ENCODE measurements around the gene TENT4B. TPM values are rescaled to one million over a fixed set of nuclear protein-coding genes. Genes with fewer than 3 reads are reported as not detected.

TENT4B gene
- total RNA-seq, 3 donors from 2014 or later = 10.6 to 20.0 (median 11.5) TPM

- no peak for ATAC-seq
- Histone ChIP-seq H3K36me3 (ENCODE audit: low read depth) (no peaks in the 10 kb centered on the region), H3K4me1 (ENCODE audit: low read depth) (peaks cover under 1% of the 10 kb centered on the region), H3K9me3 (no peaks in the 10 kb centered on the region), H3K4me3 (no peak overlapping the region)
- no peak for TF ChIP-seq CTCF (IDR thresholded peaks at IDR 0.05)
- DNase-seq = peak in 1 of 3 donors; percentile 41
- intact Hi-C loops (cut with DNase I, micrococcal nuclease) = no loop called here
Observed at GRCh38 chr16:50272687-50273381, 119.7 kb downstream of the TENT4B start.

DNA sequence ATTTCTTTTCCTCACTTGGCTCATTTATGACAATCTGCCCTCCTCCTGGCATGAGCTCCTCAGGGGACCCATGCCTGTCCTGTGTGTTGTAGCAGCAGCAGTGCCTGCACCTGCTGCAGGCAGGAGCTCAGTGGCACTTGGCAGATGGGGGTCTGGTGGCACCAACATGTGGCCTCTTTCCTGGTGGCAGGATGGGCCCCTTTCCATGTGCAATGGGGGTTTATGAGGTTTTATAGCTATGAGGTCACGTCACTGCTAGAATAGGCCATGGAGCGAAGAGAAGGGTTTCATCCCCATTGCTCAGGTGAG is 120.2 kb downstream of the TENT4B start:
- DNase-seq (peak in 2 of 3 donors; percentile 16 to 31), ATAC-seq (no peak)
- intact Hi-C loops (cut with DNase I, micrococcal nuclease) = no loop called here

GRCh38 chr16:50273888-50274325 is 120.8 kb downstream of the TENT4B start:
- DNase-seq (peak in 2 of 3 donors; percentile 39 to 65), ATAC-seq (peak; percentile 49)
- intact Hi-C loops (cut with DNase I, micrococcal nuclease) = no loop called here
- H3K9me3 ChIP-seq = no peaks in the 10 kb centered on the region
- TF ChIP-seq CTCF (IDR thresholded peaks at IDR 0.05) = no peak
- H3K36me3 ChIP-seq (ENCODE audit: low read depth) = no peaks in the 10 kb centered on the region
- no peak overlapping the region for H3K4me3 ChIP-seq
- H3K4me1 ChIP-seq (ENCODE audit: low read depth) = peaks cover 5% of the 10 kb centered on the region

More for the DNA sequence above, 120.2 kb downstream of the TENT4B start:
- Histone ChIP-seq H3K36me3 (ENCODE audit: low read depth) (no peaks in the 10 kb centered on the region), H3K4me1 (ENCODE audit: low read depth) (no peaks in the 10 kb centered on the region), H3K9me3 (no peaks in the 10 kb centered on the region), H3K4me3 (no peak overlapping the region)
- TF ChIP-seq CTCF (IDR thresholded peaks at IDR 0.05) = no peak

- DNase-seq (peak in 2 of 3 donors; percentile 57 to 81), ATAC-seq (peak; percentile 65)
- Histone ChIP-seq H3K9me3 (no peaks in the 10 kb centered on the region), H3K4me3 (no peak overlapping the region), H3K4me1 (ENCODE audit: low read depth) (peaks cover 11% of the 10 kb centered on the region), H3K36me3 (ENCODE audit: low read depth) (no peaks in the 10 kb centered on the region)
- TF ChIP-seq CTCF (IDR thresholded peaks at IDR 0.05) = no peak
- intact Hi-C loops (cut with DNase I, micrococcal nuclease) = no loop called here
Observed at GRCh38 chr16:50274326-50275097, 121.4 kb downstream of the TENT4B start.

DNA sequence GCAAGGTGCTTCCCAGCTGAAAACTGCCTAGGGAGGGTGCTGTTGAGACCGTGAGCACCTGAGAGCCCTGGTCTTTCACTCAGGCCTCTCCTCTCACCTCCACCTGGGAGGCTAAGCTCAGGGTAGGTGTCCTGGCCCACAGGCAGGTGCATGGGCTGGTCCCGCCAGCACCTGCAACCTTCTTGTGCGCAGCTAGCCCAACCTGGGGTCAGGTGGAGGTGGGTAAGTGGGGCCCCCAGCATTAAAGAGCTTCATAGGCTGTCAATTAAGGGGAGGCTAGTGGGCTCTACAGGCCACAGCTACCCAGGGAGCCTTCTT is 122.0 kb downstream of the TENT4B start:
- no peaks in the 10 kb centered on the region for H3K36me3 ChIP-seq (ENCODE audit: low read depth)
- DNase-seq (peak in 2 of 3 donors; percentile 23 to 47), ATAC-seq (no peak)
- H3K9me3 ChIP-seq = no peaks in the 10 kb centered on the region
- peaks cover 11% of the 10 kb centered on the region for H3K4me1 ChIP-seq (ENCODE audit: low read depth)
- H3K4me3 ChIP-seq = no peak overlapping the region
- intact Hi-C loops (cut with DNase I, micrococcal nuclease) = no loop called here
- no peak for TF ChIP-seq CTCF (IDR thresholded peaks at IDR 0.05)

Data from mucosa of descending colon (tissue), 3 donors.